ENCODE data around the gene SSH2.

SSH2 gene

DNA sequence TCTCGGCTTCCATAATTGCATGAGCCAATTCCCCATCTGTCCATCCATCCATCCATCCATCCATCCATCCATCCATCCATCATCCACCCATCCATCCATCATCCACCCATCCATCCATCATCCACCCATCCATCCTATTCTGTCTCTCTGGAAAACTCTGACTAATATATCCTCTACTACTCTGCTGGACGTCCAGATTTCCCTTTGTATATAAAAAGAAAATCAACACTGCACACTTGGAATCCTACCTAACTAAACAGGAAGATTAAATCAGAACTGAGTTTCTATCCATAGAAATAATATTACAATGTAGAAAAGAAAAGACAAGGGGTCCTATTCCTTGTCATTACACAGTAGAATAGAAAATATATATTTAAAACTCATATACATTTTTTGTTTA, 157.0 kb downstream of the SSH2 start:
- no peak overlapping the region for H3K4me2 ChIP-seq (ENCODE audit: insufficient read depth, low read length)
- no peaks in the 10 kb centered on the region for H3K4me1 ChIP-seq (ENCODE audit: insufficient read depth, low read length)
- H3K36me3 ChIP-seq (ENCODE audit: insufficient read depth, low read length): peaks cover 8% of the 10 kb centered on the region; the same call in 1 of the 2 replicates
- H2AFZ ChIP-seq (ENCODE audit: low read depth, low read length): no peak overlapping the region
- H3K27me3 ChIP-seq (ENCODE audit: insufficient read depth, low read length, poor library complexity): no peaks in the 10 kb centered on the region
- H3K27ac ChIP-seq (ENCODE audit: low read length): no peak overlapping the region
- no peak overlapping the region for H3K9ac ChIP-seq (ENCODE audit: low read depth, low read length)
- DNase-seq (no peak), ATAC-seq (ENCODE audit: insufficient read depth, low read depth) (no peak)
- no peak overlapping the region for H3K4me3 ChIP-seq (ENCODE audit: low read depth in 1 of 2, low read length in 2 of 2)
- no peaks in the 10 kb centered on the region for H3K79me2 ChIP-seq (ENCODE audit: insufficient read depth, low read length)
- no peaks in the 10 kb centered on the region; the same call in 1 of the 2 replicates for H4K20me1 ChIP-seq (ENCODE audit: insufficient read depth, low read length)
- TF ChIP-seq, protein P1, sequence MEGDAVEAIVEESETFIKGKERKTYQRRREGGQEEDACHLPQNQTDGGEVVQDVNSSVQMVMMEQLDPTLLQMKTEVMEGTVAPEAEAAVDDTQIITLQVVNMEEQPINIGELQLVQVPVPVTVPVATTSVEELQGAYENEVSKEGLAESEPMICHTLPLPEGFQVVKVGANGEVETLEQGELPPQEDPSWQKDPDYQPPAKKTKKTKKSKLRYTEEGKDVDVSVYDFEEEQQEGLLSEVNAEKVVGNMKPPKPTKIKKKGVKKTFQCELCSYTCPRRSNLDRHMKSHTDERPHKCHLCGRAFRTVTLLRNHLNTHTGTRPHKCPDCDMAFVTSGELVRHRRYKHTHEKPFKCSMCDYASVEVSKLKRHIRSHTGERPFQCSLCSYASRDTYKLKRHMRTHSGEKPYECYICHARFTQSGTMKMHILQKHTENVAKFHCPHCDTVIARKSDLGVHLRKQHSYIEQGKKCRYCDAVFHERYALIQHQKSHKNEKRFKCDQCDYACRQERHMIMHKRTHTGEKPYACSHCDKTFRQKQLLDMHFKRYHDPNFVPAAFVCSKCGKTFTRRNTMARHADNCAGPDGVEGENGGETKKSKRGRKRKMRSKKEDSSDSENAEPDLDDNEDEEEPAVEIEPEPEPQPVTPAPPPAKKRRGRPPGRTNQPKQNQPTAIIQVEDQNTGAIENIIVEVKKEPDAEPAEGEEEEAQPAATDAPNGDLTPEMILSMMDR (IDR thresholded peaks at IDR 0.05; ENCODE audit: borderline replicate concordance, extremely low read depth, low read length, poor library complexity, severe bottlenecking): no peak
- TF ChIP-seq EZH2 (IDR thresholded peaks at IDR 0.05; ENCODE audit: borderline replicate concordance, low read depth, low read length, severe bottlenecking): no peak
- no peaks in the 10 kb centered on the region for H3K9me3 ChIP-seq (ENCODE audit: insufficient read depth, low read length, severe bottlenecking)

DNA sequence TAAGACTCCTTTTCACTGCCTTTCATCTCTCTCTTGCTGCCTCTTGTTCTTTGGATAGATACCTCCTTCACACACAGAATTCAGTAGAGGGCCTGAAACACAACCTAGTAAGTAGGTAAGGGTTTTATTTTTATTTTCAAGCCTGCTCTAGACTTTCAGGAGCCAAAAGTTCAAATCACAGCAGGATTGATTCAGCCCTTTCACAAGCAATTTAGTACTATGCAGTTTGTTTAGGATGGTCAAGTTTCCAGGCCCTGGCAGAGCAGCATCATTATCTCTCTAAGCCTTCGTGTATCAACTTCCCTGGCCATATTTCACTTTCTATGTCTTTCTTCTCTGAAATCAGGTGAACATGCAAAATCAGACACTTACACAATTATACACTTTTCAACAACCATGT, 158.5 kb downstream of the SSH2 start:
- no peak for ATAC-seq (ENCODE audit: insufficient read depth, low read depth)
- no peaks in the 10 kb centered on the region; the same call in 1 of the 2 replicates for H4K20me1 ChIP-seq (ENCODE audit: insufficient read depth, low read length)
- no peaks in the 10 kb centered on the region for H3K4me1 ChIP-seq (ENCODE audit: insufficient read depth, low read length)
- no peak overlapping the region for H3K4me3 ChIP-seq (ENCODE audit: low read depth in 1 of 2, low read length in 2 of 2)
- H3K9ac ChIP-seq (ENCODE audit: low read depth, low read length): no peak overlapping the region
- H3K9me3 ChIP-seq (ENCODE audit: insufficient read depth, low read length, severe bottlenecking): no peaks in the 10 kb centered on the region
- no peak for TF ChIP-seq EZH2 (IDR thresholded peaks at IDR 0.05; ENCODE audit: borderline replicate concordance, low read depth, low read length, severe bottlenecking)
- no peak overlapping the region for H2AFZ ChIP-seq (ENCODE audit: low read depth, low read length)
- H3K27ac ChIP-seq (ENCODE audit: low read length): no peak overlapping the region
- H3K27me3 ChIP-seq (ENCODE audit: insufficient read depth, low read length, poor library complexity): no peaks in the 10 kb centered on the region
- no peaks in the 10 kb centered on the region; the same call in 1 of the 2 replicates for H3K36me3 ChIP-seq (ENCODE audit: insufficient read depth, low read length)
- no peaks in the 10 kb centered on the region for H3K79me2 ChIP-seq (ENCODE audit: insufficient read depth, low read length)
- no peak for DNase-seq
- no peak overlapping the region for H3K4me2 ChIP-seq (ENCODE audit: insufficient read depth, low read length)

DNA sequence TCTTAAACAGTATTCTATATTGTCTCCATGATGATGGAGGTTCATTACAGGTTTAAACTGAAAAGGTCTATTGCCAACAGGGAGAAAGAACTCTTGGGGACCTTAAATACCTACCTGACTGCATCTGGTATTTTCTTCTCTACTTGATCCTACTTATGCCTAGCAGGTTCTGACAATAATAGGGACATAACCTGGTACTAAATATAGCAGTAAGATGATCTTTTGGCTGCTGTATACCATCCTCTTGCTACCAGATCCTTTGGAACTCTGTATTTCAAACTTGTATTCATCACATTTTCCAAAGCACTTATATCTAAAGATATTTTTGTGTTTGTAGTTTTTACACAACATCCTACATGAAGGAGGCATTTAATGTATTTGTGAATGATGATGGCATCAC, 160.8 kb downstream of the SSH2 start:
- H3K4me1 ChIP-seq (ENCODE audit: insufficient read depth, low read length): no peaks in the 10 kb centered on the region
- H4K20me1 ChIP-seq (ENCODE audit: insufficient read depth, low read length): peaks cover 9% of the 10 kb centered on the region; the same call in 1 of the 2 replicates
- no peak for ATAC-seq (ENCODE audit: insufficient read depth, low read depth)
- no peak for TF ChIP-seq EZH2 (IDR thresholded peaks at IDR 0.05; ENCODE audit: borderline replicate concordance, low read depth, low read length, severe bottlenecking)
- TF ChIP-seq, protein P1 (IDR thresholded peaks at IDR 0.05; ENCODE audit: borderline replicate concordance, extremely low read depth, low read length, poor library complexity, severe bottlenecking): no peak
- H3K79me2 ChIP-seq (ENCODE audit: insufficient read depth, low read length): no peaks in the 10 kb centered on the region
- H3K36me3 ChIP-seq (ENCODE audit: insufficient read depth, low read length): no peaks in the 10 kb centered on the region
- H3K9ac ChIP-seq (ENCODE audit: low read depth, low read length): no peak overlapping the region
- H3K4me2 ChIP-seq (ENCODE audit: insufficient read depth, low read length): no peak overlapping the region
- no peaks in the 10 kb centered on the region for H3K27me3 ChIP-seq (ENCODE audit: insufficient read depth, low read length, poor library complexity)
- H3K9me3 ChIP-seq (ENCODE audit: insufficient read depth, low read length, severe bottlenecking): no peaks in the 10 kb centered on the region
- no peak overlapping the region for H3K4me3 ChIP-seq (ENCODE audit: low read depth in 1 of 2, low read length in 2 of 2)
- no peak overlapping the region for H3K27ac ChIP-seq (ENCODE audit: low read length)
- DNase-seq: no peak
- no peak overlapping the region for H2AFZ ChIP-seq (ENCODE audit: low read depth, low read length)

- Histone ChIP-seq H3K9ac (ENCODE audit: low read depth, low read length) (no peak overlapping the region), H3K27me3 (ENCODE audit: insufficient read depth, low read length, poor library complexity) (no peaks in the 10 kb centered on the region), H4K20me1 (ENCODE audit: insufficient read depth, low read length) (peaks cover 14% of the 10 kb centered on the region; the same call in 1 of the 2 replicates), H3K4me3 (ENCODE audit: low read depth in 1 of 2, low read length in 2 of 2) (no peak overlapping the region), H3K27ac (ENCODE audit: low read length) (no peak overlapping the region), H3K79me2 (ENCODE audit: insufficient read depth, low read length) (no peaks in the 10 kb centered on the region), H3K9me3 (ENCODE audit: insufficient read depth, low read length, severe bottlenecking) (no peaks in the 10 kb centered on the region), H2AFZ (ENCODE audit: low read depth, low read length) (no peak overlapping the region), H3K4me2 (ENCODE audit: insufficient read depth, low read length) (no peak overlapping the region), H3K36me3 (ENCODE audit: insufficient read depth, low read length) (no peaks in the 10 kb centered on the region), H3K4me1 (ENCODE audit: insufficient read depth, low read length) (peaks cover 4% of the 10 kb centered on the region)
- ATAC-seq (ENCODE audit: insufficient read depth, low read depth): no peak
- TF ChIP-seq, protein P1 (IDR thresholded peaks at IDR 0.05; ENCODE audit: borderline replicate concordance, extremely low read depth, low read length, poor library complexity, severe bottlenecking): no peak
- TF ChIP-seq EZH2 (IDR thresholded peaks at IDR 0.05; ENCODE audit: borderline replicate concordance, low read depth, low read length, severe bottlenecking): no peak
- DNase-seq: no peak
Observed at GRCh38 chr17:29766796-29767327, 163.2 kb downstream of the SSH2 start.
